Stimulated activated CD4-positive, alpha-beta T cell treated with anti-CD3 and anti-CD28 coated beads, Interleukin-2, amount 100 ng/mL, for 48 hours (primary cell): ENCODE data around the gene MPDU1.
A peak's percentile ranks its signal among the peaks of the same experiment; 100 is the strongest.

ENCODE experiments used
- DNase-seq, 2 donors: peaks; one replicate each; pipeline ENCODE4 v3.0.0-alpha.2; 2020

MPDU1 gene

GRCh38 chr17:7583253-7584109, at the start of gene MPDU1:
MPDU1 (plus strand) TSS chr17:7583852; CDS start chr17:7583863, 11 bp downstream.
- peak; percentile 90 to 94 for DNase-seq

DNA sequence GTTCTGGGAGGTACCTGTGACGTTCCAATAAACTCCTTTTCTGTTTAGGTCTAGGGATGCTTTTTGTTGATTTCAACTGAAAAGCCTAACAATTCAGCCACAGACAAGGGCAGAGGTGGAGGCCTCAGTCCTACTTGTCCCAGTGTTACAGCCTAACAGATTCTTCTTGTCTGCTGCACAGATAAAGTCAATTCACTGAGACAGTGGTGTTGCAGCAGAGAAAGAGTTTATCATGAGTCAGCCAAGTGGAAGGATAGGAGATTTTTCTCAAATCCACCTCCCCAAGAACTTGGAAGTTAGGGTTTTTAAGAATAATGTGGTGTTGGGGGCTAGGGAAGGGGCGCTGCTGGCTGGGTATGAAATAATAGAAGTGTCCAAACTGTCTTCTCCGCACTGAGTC, 45.6 kb upstream of the MPDU1 start:
- DNase-seq, result no peak

DNA sequence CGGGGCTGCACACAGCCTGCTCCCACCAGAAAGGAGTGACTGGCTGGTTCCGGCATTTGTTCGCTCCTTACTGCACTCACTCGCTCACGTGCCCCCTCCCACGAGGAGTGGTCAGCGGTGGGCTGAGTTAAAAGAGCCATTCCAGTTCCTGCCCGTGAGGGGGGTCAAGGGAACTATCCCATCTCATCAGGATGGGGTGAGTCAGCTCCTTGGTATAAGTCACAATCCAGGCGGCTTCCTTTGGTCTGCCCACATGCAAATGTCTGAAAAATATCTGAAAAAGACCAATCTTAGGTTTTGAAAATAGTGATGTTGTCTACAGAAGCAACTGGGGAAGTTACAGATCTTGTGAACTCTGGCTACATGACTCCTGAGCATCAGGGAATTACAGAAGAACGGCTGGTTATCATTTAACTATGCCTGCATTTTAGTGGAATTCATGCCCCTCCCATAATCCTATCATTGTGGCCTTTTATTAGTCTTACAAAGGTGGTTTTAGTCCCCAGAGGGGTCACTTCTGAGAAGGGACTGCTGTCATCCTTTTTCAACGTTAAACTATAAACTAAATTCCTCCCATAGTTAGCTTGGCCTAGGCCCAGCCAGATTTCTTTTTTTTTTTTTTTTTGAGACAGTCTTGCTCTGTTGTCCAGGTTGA, 44.6 kb upstream of the MPDU1 start:
- DNase-seq, result no peak

GRCh38 chr17:7541074-7541621, 42.5 kb upstream of the MPDU1 start:
- no peak for DNase-seq

GRCh38 chr17:7544911-7545310, 38.7 kb upstream of the MPDU1 start:
- no peak for DNase-seq

DNA sequence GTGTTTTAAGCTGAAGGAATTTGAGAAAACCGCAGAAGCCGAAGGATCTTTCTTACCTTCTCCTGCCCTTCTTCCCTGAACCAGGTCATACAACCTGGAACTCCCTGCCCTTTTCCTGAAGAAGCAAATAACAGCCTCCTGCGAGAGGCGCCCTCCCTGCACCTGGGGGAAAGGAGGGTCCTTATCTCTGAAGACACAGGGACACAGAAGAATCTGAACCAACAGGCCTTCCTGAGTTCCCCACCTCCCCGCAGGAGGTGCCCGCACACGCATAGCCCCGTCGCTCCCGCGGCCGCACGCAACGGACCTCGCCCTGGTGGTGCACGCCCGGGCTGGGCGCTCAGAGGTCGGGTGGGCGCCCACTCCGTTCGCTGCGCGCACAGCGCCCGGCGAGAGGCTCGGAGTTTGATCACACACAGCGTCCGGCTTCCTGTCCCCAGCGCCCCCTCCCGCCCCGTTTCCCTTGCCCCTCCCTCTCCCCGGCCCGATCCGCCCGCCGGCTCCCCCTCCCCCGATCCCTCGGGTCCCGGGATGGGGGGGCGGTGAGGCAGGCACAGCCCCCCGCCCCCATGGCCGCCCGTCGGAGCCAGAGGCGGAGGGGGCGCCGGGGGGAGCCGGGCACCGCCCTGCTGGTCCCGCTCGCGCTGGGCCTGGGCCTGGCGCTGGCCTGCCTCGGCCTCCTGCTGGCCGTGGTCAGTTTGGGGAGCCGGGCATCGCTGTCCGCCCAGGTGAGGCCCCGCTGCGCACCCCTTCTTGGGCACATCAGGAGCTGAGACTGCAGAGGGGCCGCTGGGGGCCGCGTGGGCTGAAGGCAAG, 34.9 kb upstream of the MPDU1 start, which contains the start of gene TNFSF12:
TSS of gene TNFSF12 (plus strand) at position 474 of the 816 bp plus-strand sequence. CDS start at position 570, 96 bp downstream.
- peak in 1 of 2 donors; percentile 44 for DNase-seq

- DNase-seq, result peak in 1 of 2 donors; percentile 27
Observed at GRCh38 chr17:7549401-7550055, 34.1 kb upstream of the MPDU1 start.

DNA sequence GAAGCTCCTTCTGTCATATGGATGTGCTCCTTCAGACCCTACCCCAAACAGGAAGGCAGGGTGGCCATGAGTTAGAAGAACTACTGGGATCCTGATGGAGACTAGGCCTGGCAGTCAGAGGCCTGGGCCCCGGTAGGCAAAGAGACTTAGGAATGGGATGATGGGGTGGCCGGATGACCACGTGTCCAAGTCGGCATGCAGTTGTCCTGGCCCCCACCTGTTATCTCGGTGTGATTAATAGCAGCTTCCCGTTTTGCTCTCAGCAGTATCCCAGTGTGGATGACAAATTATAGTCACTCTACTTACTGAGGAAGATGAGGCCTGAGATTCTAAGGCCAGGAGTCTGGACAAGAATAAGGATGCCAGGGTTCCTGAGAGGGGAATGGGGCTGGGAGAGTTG, 33.3 kb upstream of the MPDU1 start:
- DNase-seq, result no peak

GRCh38 chr17:7551396-7551795, 32.3 kb upstream of the MPDU1 start:
- DNase-seq, result no peak

- DNase-seq, result no peak
Observed at GRCh38 chr17:7552621-7553051, 31.0 kb upstream of the MPDU1 start.

DNA sequence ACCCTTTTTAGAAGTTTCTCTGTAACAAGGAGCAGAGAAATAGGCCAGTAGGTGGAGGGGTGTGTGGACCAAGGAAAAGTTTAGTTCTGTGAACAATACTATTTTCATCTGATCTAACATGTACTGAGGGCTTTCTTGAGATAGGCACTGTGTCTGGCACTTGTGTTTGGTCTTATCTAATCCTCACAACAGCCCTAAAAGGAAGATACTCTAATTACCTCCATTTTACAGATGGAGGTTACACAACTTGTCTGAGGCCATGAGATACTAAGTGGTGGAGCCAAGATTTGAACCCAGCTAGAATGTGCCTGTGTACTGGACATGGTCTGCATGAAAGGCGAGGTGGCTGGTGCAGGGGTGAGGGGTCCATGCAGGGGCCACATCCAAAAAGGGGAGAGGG, 30.3 kb upstream of the MPDU1 start:
- DNase-seq, result no peak

DNA sequence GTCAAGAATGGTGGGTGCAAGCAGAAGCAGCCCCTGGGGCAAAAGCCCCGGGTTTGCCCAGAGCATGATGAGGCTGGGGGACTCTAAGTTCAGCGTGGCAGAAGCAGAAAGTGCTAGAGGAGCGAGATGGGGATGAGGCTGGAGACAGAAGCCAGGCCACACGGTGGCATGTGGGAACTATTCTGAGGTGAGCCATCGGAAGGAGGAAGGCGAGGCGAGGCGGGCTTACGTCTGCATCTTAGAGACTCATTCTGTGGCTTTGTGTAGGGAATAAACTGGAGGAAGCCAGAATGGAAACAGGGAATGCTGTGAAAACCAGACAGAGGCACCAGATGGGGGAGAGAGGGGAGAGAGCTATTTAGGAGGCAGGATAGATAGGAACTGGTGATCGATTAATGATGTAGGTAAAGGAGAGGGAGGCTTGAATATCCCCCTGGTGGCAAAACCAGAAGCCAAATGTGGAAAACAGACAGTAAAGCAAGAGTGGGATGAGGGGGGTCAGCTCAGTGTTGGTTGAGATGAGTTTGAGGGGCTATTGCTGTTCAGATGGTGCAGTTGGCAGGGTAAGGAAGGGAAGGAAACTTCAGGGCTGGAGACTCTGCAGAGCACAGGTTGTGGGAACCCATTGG, 28.2 kb upstream of the MPDU1 start:
- no peak for DNase-seq

DNA sequence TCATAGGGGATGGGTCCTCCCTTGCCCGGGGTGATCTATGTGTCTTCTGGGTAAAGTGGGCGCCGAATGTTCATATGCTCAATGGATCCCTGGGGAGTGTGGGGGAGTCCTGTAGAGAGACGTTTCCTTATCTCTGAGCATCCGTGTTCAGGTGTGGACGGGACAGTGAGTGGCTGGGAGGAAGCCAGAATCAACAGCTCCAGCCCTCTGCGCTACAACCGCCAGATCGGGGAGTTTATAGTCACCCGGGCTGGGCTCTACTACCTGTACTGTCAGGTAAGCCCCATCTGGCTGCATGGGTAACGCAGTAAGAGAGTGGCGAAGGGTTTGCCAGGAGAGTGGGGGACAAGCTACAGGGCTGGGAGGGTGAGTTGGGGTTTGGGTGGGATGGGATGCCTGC, 27.0 kb upstream of the MPDU1 start:
- no peak for DNase-seq

GRCh38 chr17:7557147-7557764, 26.4 kb upstream of the MPDU1 start:
- no peak for DNase-seq

DNA sequence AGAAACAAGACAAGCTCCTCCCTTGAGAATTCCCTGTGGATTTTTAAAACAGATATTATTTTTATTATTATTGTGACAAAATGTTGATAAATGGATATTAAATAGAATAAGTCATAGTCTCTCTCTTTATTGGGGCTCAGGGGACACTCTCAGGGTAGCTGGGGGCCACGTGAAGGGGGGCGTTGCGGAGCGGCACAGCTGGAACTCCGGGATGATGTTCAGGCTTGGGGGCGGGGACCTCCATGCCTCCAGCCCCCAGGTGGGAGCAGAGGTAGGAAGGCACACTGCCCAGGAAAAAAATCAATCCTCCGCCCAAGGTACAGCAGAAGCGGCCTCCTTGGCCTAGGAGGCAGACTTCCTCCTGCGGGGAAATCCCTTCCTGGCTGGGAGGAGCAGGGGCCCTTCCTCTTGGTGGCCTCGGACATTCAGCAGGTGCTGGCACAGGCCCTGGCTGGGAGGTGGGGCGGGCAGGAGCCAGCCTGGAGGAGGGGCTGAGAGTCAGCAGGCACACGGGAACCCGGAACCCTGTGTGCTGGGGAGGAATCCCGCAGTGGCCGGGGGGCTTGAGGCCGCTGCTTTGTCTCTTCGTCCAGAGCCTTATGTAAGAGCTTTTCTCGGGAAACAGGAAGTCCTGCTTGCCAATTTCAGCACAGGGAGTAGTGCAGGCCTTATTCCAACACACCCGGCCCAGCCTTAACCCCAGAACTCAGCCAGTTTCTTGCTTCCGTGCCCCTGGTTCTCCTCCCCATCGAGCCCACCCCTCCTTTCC, 25.7 kb upstream of the MPDU1 start:
- DNase-seq, result no peak

DNA sequence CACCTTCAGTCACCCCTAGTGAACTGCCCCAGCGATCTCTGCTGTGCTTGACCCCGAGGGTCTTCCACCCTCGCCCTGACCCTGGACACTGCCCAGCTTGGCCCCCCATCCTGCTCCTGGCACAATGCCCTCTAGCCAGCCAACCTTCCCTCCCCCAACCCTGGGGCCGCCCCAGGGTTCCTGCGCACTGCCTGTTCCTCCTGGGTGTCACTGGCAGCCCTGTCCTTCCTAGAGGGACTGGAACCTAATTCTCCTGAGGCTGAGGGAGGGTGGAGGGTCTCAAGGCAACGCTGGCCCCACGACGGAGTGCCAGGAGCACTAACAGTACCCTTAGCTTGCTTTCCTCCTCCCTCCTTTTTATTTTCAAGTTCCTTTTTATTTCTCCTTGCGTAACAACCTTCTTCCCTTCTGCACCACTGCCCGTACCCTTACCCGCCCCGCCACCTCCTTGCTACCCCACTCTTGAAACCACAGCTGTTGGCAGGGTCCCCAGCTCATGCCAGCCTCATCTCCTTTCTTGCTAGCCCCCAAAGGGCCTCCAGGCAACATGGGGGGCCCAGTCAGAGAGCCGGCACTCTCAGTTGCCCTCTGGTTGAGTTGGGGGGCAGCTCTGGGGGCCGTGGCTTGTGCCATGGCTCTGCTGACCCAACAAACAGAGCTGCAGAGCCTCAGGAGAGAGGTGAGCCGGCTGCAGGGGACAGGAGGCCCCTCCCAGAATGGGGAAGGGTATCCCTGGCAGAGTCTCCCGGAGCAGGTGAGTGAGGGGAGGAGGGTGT, 24.9 kb upstream of the MPDU1 start, which contains the start of gene TNFSF13:
TSS of gene TNFSF13 (plus strand) at position 207 of the 776 bp plus-strand sequence. CDS start at position 497, 290 bp downstream.
- no peak for DNase-seq

DNA sequence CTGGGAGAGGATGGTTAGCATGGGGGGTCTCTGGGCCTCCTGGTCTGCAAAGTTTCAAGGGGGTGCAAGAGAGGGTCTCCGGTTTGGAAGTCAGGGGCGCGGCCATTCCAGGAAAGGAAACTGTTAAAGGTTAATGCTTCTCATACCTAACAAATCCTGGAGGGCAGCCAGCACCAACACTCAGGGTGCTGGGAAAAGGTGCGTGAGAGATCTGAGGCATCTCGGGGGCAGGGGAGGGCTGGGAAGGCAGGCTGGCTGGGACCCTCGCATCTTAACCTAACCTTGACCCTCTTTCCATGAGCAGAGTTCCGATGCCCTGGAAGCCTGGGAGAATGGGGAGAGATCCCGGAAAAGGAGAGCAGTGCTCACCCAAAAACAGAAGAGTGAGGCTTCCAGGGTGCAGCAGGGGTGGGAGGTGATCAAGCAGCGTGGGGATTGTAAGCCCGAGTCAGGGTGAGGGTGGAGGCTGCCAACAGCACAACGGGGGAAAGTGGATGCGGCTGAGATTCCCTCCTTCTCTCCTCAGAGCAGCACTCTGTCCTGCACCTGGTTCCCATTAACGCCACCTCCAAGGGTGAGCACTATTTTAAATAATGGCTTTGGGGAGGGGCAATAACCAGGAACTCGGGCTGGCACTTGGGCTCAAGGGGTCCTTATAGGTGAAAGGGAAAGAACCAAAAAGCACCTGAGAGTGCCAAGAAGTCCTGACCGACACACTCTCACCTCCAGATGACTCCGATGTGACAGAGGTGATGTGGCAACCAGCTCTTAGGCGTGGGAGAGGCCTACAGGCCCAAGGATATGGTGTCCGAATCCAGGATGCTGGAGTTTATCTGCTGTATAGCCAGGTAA, 24.1 kb upstream of the MPDU1 start:
- no peak for DNase-seq

- DNase-seq, result peak; percentile 55 to 62
Observed at GRCh38 chr17:7560172-7561027, 23.3 kb upstream of the MPDU1 start.
